ENCODE data around the gene CHCHD3.

The CHCHD3 gene

DNA sequence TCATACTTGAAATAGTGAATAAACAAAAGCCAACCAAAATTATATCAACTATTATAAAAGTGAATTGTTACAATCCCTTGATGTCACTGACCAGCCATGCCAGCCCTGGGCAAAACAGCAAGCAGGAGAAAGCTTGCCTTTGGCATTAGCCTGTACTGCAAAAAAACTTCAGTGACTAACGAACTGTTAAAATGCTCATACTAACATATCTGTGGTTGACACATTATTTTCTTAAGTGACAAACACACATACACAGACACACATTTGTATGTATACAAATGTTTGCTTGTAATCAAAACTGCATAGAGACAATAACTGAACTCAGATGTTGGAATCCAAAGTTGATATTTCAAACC lies 29.5 kb downstream of the CHCHD3 start:
- no peak overlapping the region for H3K9ac ChIP-seq (ENCODE audit: low read length)
- no peak overlapping the region for H3K4me2 ChIP-seq (ENCODE audit: low read length)
- H3K79me2 ChIP-seq (ENCODE audit: low read length): peaks cover 71% of the 10 kb centered on the region

GRCh38 chr7:133051719-133052400 lies 30.0 kb downstream of the CHCHD3 start:
- Histone ChIP-seq H2AFZ (ENCODE audit: low read depth, low read length) (no peak overlapping the region), H3K4me3 (ENCODE audit: low read length) (no peak overlapping the region), H3K9ac (ENCODE audit: low read length) (no peak overlapping the region), H3K27ac (ENCODE audit: low read length) (no peak overlapping the region), H3K4me1 (ENCODE audit: low read length) (peaks cover 16% of the 10 kb centered on the region), H3K79me2 (ENCODE audit: low read length) (peaks cover 70% of the 10 kb centered on the region), H3K36me3 (replicated peaks; ENCODE audit: low read depth, low read length) (peaks cover 6% of the 10 kb centered on the region), H3K4me2 (ENCODE audit: low read length) (no peak overlapping the region), H4K20me1 (ENCODE audit: insufficient read depth, low read length) (peaks cover 17% of the 10 kb centered on the region; the same call in 1 of the 2 replicates), H3K27me3 (ENCODE audit: low read depth, low read length) (no peaks in the 10 kb centered on the region), H3K9me3 (ENCODE audit: insufficient read depth, low read length) (no peaks in the 10 kb centered on the region)
- TF ChIP-seq EZH2phosphoT487 (IDR thresholded peaks at IDR 0.05; ENCODE audit: low read depth): no peak
- TF ChIP-seq, protein P1, sequence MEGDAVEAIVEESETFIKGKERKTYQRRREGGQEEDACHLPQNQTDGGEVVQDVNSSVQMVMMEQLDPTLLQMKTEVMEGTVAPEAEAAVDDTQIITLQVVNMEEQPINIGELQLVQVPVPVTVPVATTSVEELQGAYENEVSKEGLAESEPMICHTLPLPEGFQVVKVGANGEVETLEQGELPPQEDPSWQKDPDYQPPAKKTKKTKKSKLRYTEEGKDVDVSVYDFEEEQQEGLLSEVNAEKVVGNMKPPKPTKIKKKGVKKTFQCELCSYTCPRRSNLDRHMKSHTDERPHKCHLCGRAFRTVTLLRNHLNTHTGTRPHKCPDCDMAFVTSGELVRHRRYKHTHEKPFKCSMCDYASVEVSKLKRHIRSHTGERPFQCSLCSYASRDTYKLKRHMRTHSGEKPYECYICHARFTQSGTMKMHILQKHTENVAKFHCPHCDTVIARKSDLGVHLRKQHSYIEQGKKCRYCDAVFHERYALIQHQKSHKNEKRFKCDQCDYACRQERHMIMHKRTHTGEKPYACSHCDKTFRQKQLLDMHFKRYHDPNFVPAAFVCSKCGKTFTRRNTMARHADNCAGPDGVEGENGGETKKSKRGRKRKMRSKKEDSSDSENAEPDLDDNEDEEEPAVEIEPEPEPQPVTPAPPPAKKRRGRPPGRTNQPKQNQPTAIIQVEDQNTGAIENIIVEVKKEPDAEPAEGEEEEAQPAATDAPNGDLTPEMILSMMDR (IDR thresholded peaks at IDR 0.05; ENCODE audit: low read depth, low read length): no peak

More for the DNA sequence above, 29.5 kb downstream of the CHCHD3 start:
- Histone ChIP-seq H4K20me1 (ENCODE audit: insufficient read depth, low read length) (peaks cover 21% of the 10 kb centered on the region; the same call in 1 of the 2 replicates), H2AFZ (ENCODE audit: low read depth, low read length) (no peak overlapping the region), H3K4me3 (ENCODE audit: low read length) (no peak overlapping the region), H3K9me3 (ENCODE audit: insufficient read depth, low read length) (no peaks in the 10 kb centered on the region), H3K27me3 (ENCODE audit: low read depth, low read length) (no peaks in the 10 kb centered on the region), H3K27ac (ENCODE audit: low read length) (no peak overlapping the region), H3K36me3 (replicated peaks; ENCODE audit: low read depth, low read length) (peaks cover 4% of the 10 kb centered on the region), H3K4me1 (ENCODE audit: low read length) (peaks cover 21% of the 10 kb centered on the region)
- TF ChIP-seq EZH2phosphoT487 (IDR thresholded peaks at IDR 0.05; ENCODE audit: low read depth): no peak
- TF ChIP-seq, protein P1 (IDR thresholded peaks at IDR 0.05; ENCODE audit: low read depth, low read length): no peak

- peaks cover 16% of the 10 kb centered on the region; the same call in 1 of the 2 replicates for H4K20me1 ChIP-seq (ENCODE audit: insufficient read depth, low read length)
- peaks cover 8% of the 10 kb centered on the region for H3K36me3 ChIP-seq (replicated peaks; ENCODE audit: low read depth, low read length)
- H2AFZ ChIP-seq (ENCODE audit: low read depth, low read length): no peak overlapping the region
- H3K9me3 ChIP-seq (ENCODE audit: insufficient read depth, low read length): no peaks in the 10 kb centered on the region
- no peak overlapping the region for H3K27ac ChIP-seq (ENCODE audit: low read length)
- H3K4me3 ChIP-seq (ENCODE audit: low read length): no peak overlapping the region
- no peaks in the 10 kb centered on the region for H3K27me3 ChIP-seq (ENCODE audit: low read depth, low read length)
- H3K9ac ChIP-seq (ENCODE audit: low read length): no peak overlapping the region
- H3K79me2 ChIP-seq (ENCODE audit: low read length): peaks cover 64% of the 10 kb centered on the region
- no peak overlapping the region for H3K4me2 ChIP-seq (ENCODE audit: low read length)
- peaks cover 13% of the 10 kb centered on the region for H3K4me1 ChIP-seq (ENCODE audit: low read length)
- TF ChIP-seq, protein P1 (IDR thresholded peaks at IDR 0.05; ENCODE audit: low read depth, low read length): peak; percentile 46
- no peak for TF ChIP-seq EZH2phosphoT487 (IDR thresholded peaks at IDR 0.05; ENCODE audit: low read depth)
Measured at GRCh38 chr7:133051066-133051465, 30.8 kb downstream of the CHCHD3 start.

DNA sequence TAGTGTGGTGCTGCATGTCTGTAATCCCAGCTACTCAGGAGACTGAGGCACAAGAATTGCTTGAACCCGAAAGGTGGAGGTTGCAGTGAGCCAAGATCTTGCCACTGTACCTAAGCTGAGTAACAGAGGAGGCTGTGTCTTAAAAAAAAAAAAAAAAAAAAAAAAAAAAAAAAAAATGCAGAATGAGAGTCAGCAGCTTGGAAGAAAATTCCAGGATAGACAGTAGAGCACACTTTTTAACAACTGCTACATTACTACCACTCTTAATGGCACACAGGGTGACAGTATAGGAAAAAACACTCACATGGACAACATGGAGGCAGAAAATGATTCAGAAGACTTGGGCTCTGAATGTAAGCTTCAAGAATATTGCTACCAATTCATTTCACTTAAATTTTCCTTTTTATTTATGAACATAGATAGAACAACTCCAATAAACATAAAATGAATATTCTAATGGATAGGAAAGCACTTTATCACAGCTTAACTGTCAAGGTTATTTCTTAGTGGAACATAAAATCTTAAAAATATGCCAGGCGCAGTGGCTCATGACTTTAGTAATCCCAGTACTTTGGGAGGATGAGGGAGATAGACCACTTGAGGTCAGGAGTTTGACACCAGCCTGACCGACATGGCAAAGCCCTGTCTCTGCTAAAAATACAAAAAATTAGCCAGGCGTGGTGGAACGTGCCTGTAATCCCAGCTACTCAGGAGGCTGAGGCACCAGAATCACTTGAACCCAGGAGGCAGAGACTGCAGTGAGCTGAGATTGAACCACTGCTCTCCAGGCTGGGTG lies 31.5 kb downstream of the CHCHD3 start:
- Histone ChIP-seq H4K20me1 (ENCODE audit: insufficient read depth, low read length) (peaks cover 16% of the 10 kb centered on the region; the same call in 1 of the 2 replicates), H3K9ac (ENCODE audit: low read length) (no peak overlapping the region), H3K4me2 (ENCODE audit: low read length) (no peak overlapping the region), H3K36me3 (replicated peaks; ENCODE audit: low read depth, low read length) (peaks cover 8% of the 10 kb centered on the region), H3K4me1 (ENCODE audit: low read length) (peaks cover 13% of the 10 kb centered on the region), H2AFZ (ENCODE audit: low read depth, low read length) (no peak overlapping the region), H3K4me3 (ENCODE audit: low read length) (no peak overlapping the region), H3K27me3 (ENCODE audit: low read depth, low read length) (no peaks in the 10 kb centered on the region), H3K79me2 (ENCODE audit: low read length) (peaks cover 62% of the 10 kb centered on the region), H3K27ac (ENCODE audit: low read length) (no peak overlapping the region), H3K9me3 (ENCODE audit: insufficient read depth, low read length) (no peaks in the 10 kb centered on the region)
- TF ChIP-seq EZH2phosphoT487 (IDR thresholded peaks at IDR 0.05; ENCODE audit: low read depth): no peak
- TF ChIP-seq, protein P1 (IDR thresholded peaks at IDR 0.05; ENCODE audit: low read depth, low read length): no peak
